H9 (cell line): ENCODE data around the gene PNPO. TPM values are rescaled to one million over a fixed set of nuclear protein-coding genes. Genes with fewer than 3 reads are reported as not detected.

ENCODE experiments used
- DNase-seq: peaks from one replicate; pipeline ENCODE4 v3.0.0-alpha.2; 2017
- H2AFZ ChIP-seq: one replicate; pipeline ENCODE4 v1.6.1; 2013; ENCODE audit warnings: mild to moderate bottlenecking, low read length, control low read depth, moderate library complexity
- H2AK5ac ChIP-seq: 2 replicates; pipeline ENCODE4 v1.6.1; 2013; ENCODE audit warnings: low read length, control low read depth, mixed read lengths; ENCODE audit not compliant: insufficient read length
- H2BK120ac ChIP-seq: one replicate; pipeline ENCODE4 v1.6.1; 2013; ENCODE audit warnings: low read depth, mild to moderate bottlenecking, low read length, control low read depth, inconsistent platforms; ENCODE audit not compliant: poor library complexity, severe bottlenecking
- H2BK12ac ChIP-seq: 2 replicates; pipeline ENCODE4 v1.6.1; 2013; ENCODE audit warnings: low read length, control low read depth, mixed read lengths, low read depth; ENCODE audit not compliant: insufficient read length
- H2BK15ac ChIP-seq: 2 replicates; pipeline ENCODE4 v1.6.1; 2013; ENCODE audit warnings: low read depth, low read length, control low read depth
- H2BK20ac ChIP-seq: one replicate; pipeline ENCODE4 v1.6.1; 2013; ENCODE audit warnings: low read depth, mild to moderate bottlenecking, low read length, control low read depth, inconsistent platforms; ENCODE audit not compliant: poor library complexity, severe bottlenecking
- H2BK5ac ChIP-seq: 2 replicates; pipeline ENCODE4 v1.6.1; 2013; ENCODE audit warnings: low read length, control low read depth, mixed read lengths; ENCODE audit not compliant: insufficient read length
- H3K14ac ChIP-seq: 2 replicates; pipeline ENCODE4 v1.6.1; 2013; ENCODE audit warnings: low read length, control low read depth; ENCODE audit not compliant: insufficient read depth
- H3K18ac ChIP-seq: 2 replicates; pipeline ENCODE4 v1.6.1; 2013; ENCODE audit warnings: low read depth, mild to moderate bottlenecking, mixed read lengths, low read length, control low read depth; ENCODE audit not compliant: insufficient read length
- H3K23ac ChIP-seq: 2 replicates; pipeline ENCODE4 v1.6.1; 2013; ENCODE audit warnings: low read length, control low read depth, mixed read lengths, low read depth; ENCODE audit not compliant: insufficient read length
- H3K23me2 ChIP-seq: 2 replicates; pipeline ENCODE4 v1.6.1; 2013; ENCODE audit warnings: low read depth, mild to moderate bottlenecking, mixed read lengths, low read length, control low read depth; ENCODE audit not compliant: insufficient read length, poor library complexity, severe bottlenecking
- H3K27ac ChIP-seq: 2 replicates; pipeline ENCODE4 v1.5.1; 2013; ENCODE audit warnings: low read length, control low read depth, mixed read lengths, low read depth; ENCODE audit not compliant: insufficient read length
- H3K27me3 ChIP-seq: 2 replicates; pipeline ENCODE4 v1.6.1; 2013; ENCODE audit warnings: low read length, control low read depth, inconsistent platforms; ENCODE audit not compliant: insufficient read depth
- H3K4ac ChIP-seq: 2 replicates; pipeline ENCODE4 v1.6.1; 2013; ENCODE audit warnings: low read depth, mild to moderate bottlenecking, control low read depth, inconsistent platforms, low read length, moderate library complexity
- H3K4me1 ChIP-seq: 2 replicates; pipeline ENCODE4 v1.6.1; 2013; ENCODE audit warnings: low read length, control low read depth, inconsistent platforms; ENCODE audit not compliant: insufficient read depth
- H3K4me2 ChIP-seq: 2 replicates; pipeline ENCODE4 v1.6.1; 2013; ENCODE audit warnings: low read length, control low read depth, mixed read lengths; ENCODE audit not compliant: insufficient read length, insufficient read depth
- H3K56ac ChIP-seq: 2 replicates; pipeline ENCODE4 v1.6.1; 2013; ENCODE audit warnings: low read depth, mild to moderate bottlenecking, mixed read lengths, low read length, control low read depth; ENCODE audit not compliant: insufficient read length
- H3K79me1 ChIP-seq: 2 replicates; pipeline ENCODE4 v1.6.1; 2013; ENCODE audit warnings: low read depth, mild to moderate bottlenecking, moderate library complexity, low read length, control low read depth, inconsistent platforms; ENCODE audit not compliant: insufficient read depth, poor library complexity, severe bottlenecking
- H3K79me2 ChIP-seq: 2 replicates; pipeline ENCODE4 v1.6.1; 2013; ENCODE audit warnings: low read length, control low read depth, inconsistent platforms; ENCODE audit not compliant: insufficient read depth
- H3K9ac ChIP-seq: 2 replicates; pipeline ENCODE4 v1.6.1; 2013; ENCODE audit warnings: low read length, control low read depth, mixed read lengths; ENCODE audit not compliant: insufficient read length; ENCODE audit errors: extremely low read depth
- H3K9me3 ChIP-seq: one replicate; pipeline ENCODE4 v1.6.1; 2013; ENCODE audit warnings: low read depth, low read length, inconsistent platforms; ENCODE audit not compliant: control insufficient read depth
- H3T11ph ChIP-seq: one replicate; pipeline ENCODE4 v1.6.1; 2013; ENCODE audit warnings: mild to moderate bottlenecking, low read length, control low read depth, inconsistent platforms
- H4K20me1 ChIP-seq: one replicate; pipeline ENCODE4 v1.6.1; 2013; ENCODE audit not compliant: control insufficient read depth, insufficient read length, insufficient read depth
- H4K5ac ChIP-seq: 2 replicates; pipeline ENCODE4 v1.6.1; 2013; ENCODE audit warnings: low read depth, mild to moderate bottlenecking, mixed read lengths, low read length, control low read depth; ENCODE audit not compliant: insufficient read length
- H4K8ac ChIP-seq: replicated peaks from 2 replicates; pipeline ENCODE4 v1.6.1; 2013; ENCODE audit warnings: low read length, control low read depth, mixed read lengths, low read depth; ENCODE audit not compliant: insufficient read length
- H4K91ac ChIP-seq: 2 replicates; pipeline ENCODE4 v1.6.1; 2013; ENCODE audit warnings: low read depth, mild to moderate bottlenecking, moderate library complexity, mixed read lengths, low read length, control low read depth; ENCODE audit not compliant: insufficient read length
- H3K27ac Mint-ChIP-seq, 3 experiments: 2 replicates in 2 of 3; 3 replicates in 1 of 3; pipeline ENCODE4 v1.8.0; 2020 to 2021; ENCODE audit warnings: mixed read lengths in 3 of 3, mild to moderate bottlenecking in 1 of 3, moderate library complexity in 1 of 3
- H3K27me3 Mint-ChIP-seq: 2 replicates; pipeline ENCODE4 v1.8.0; 2021; ENCODE audit warnings: low read depth, mild to moderate bottlenecking, moderate library complexity, mixed read lengths
- H3K36me3 Mint-ChIP-seq, 3 experiments: 2 replicates in 2 of 3; 3 replicates in 1 of 3; pipeline ENCODE4 v1.8.0; 2020 to 2021; ENCODE audit warnings: low read depth in 3 of 3, mixed read lengths in 3 of 3; ENCODE audit not compliant: insufficient read depth in 1 of 3
- H3K4me1 Mint-ChIP-seq, 2 experiments: 2 replicates each; pipeline ENCODE4 v1.8.0; 2020; ENCODE audit warnings: mixed read lengths in 2 of 2
- H3K4me3 Mint-ChIP-seq, 2 experiments: 2 replicates in 1 of 2; 3 replicates in 1 of 2; pipeline ENCODE4 v1.8.0; 2020 to 2021; ENCODE audit warnings: mild to moderate bottlenecking in 2 of 2, mixed read lengths in 2 of 2, moderate library complexity in 1 of 2
- H3K9me3 Mint-ChIP-seq, 2 experiments: 2 replicates in 1 of 2; 3 replicates in 1 of 2; pipeline ENCODE4 v1.8.0; 2020; ENCODE audit warnings: mild to moderate bottlenecking in 2 of 2, mixed read lengths in 2 of 2, moderate library complexity in 1 of 2
- CTCF ChIP-seq: fragments of 200-600 bp; sonication (generic); conservative IDR thresholded peaks from 3 replicates; pipeline ENCODE4 v1.8.0; 2021; ENCODE audit warnings: antibody characterized with exemption, mild to moderate bottlenecking
- WGBS: extraction: QIAGEN DNeasy Blood & Tissue Kit; methylation state at CpG from one replicate; pipeline ENCODE4 v1.1.7; 2013; ENCODE audit warnings: missing lambda C conversion rate, low lambda C conversion rate, mixed read lengths; ENCODE audit not compliant: insufficient read length; ENCODE audit errors: extremely low coverage; 5-methylcytosine and 5-hydroxymethylcytosine counted together
- total RNA-seq: library from RNA; stranded (reverse); gene quantifications from 2 replicates; pipeline ENCODE4 v1.2.1, GENCODE V29; 2021

The PNPO gene
- total RNA-seq, 1 experiment from 2014 or later, result 6.7 TPM

- Histone ChIP-seq H3K4me1 (no peaks in the 10 kb centered on the region), H2BK20ac (no peak overlapping the region), H2BK5ac (no peak overlapping the region), H3K9me3 (no peaks in the 10 kb centered on the region), H3K23ac (no peak overlapping the region), H3K4ac (no peak overlapping the region), H3K79me2 (no peaks in the 10 kb centered on the region), H3K56ac (no peak overlapping the region), H3T11ph (no peak overlapping the region), H2BK120ac (no peak overlapping the region), H4K91ac (no peak overlapping the region), H3K23me2 (no peaks in the 10 kb centered on the region), H3K18ac (no peak overlapping the region), H3K14ac (no peak overlapping the region; the same call in 1 of the 2 replicates), H2BK12ac (no peak overlapping the region), H2AFZ (no peak overlapping the region), H2AK5ac (no peak overlapping the region), H2BK15ac (no peak overlapping the region), H4K5ac (no peak overlapping the region), H3K4me2 (no peak overlapping the region), H4K20me1 (no peaks in the 10 kb centered on the region), H3K79me1 (no peaks in the 10 kb centered on the region), H3K27ac (no peak overlapping the region), H4K8ac (no peak overlapping the region), H3K27me3 (no peaks in the 10 kb centered on the region), H3K9ac (no peak overlapping the region)
- no CpG with 5 or more reads among the region's 10 CpGs for WGBS
- no peak for TF ChIP-seq CTCF
- Mint-ChIP-seq H3K27me3 (no peaks in the 10 kb centered on the region), H3K4me1 (peaks cover 3 to 5% of the 10 kb centered on the region in 2 experiments; a peak in 2 of 4 replicates), H3K4me3 (no peak overlapping the region), H3K36me3 (peaks cover 34 to 75% (median 66%) of the 10 kb centered on the region in 3 experiments; a peak in 6 of 7 replicates), H3K27ac (no peak overlapping the region), H3K9me3 (no peaks in the 10 kb centered on the region)
- no peak for DNase-seq
These were observed 34.4 kb downstream of the PNPO start for GRCh38 chr17:47975823-47976205.
